SJSA1 (cell line): ENCODE data around the gene CCDC61. TPM values are rescaled to one million over a fixed set of nuclear protein-coding genes. Genes with fewer than 3 reads are reported as not detected.

Source experiments
- DNase-seq, 2 experiments: peaks; one replicate each; pipeline ENCODE4 v3.0.0-alpha.2; 2015 to 2020; ENCODE audit warnings: low spot score in 2 of 2, low read depth in 1 of 2
- H3K27ac ChIP-seq: fragments of 250-450 bp; sonication (Bioruptor Pico); 2 replicates; pipeline ENCODE4 v1.5.1; 2020; ENCODE audit warnings: mild to moderate bottlenecking, moderate library complexity
- H3K27me3 ChIP-seq: fragments of 250-450 bp; sonication (Bioruptor Pico); replicated peaks from 2 replicates; pipeline ENCODE4 v1.5.1; 2020; ENCODE audit warnings: mild to moderate bottlenecking, moderate library complexity
- H3K36me3 ChIP-seq: fragments of 250-450 bp; sonication (Bioruptor Pico); 2 replicates; pipeline ENCODE4 v1.5.1; 2020; ENCODE audit warnings: mild to moderate bottlenecking
- H3K4me1 ChIP-seq: fragments of 250-450 bp; sonication (Bioruptor Pico); replicated peaks from 2 replicates; pipeline ENCODE4 v1.6.1; 2021; ENCODE audit warnings: mild to moderate bottlenecking
- H3K4me3 ChIP-seq: fragments of 250-450 bp; sonication (Bioruptor Pico); 2 replicates; pipeline ENCODE4 v1.5.1; 2020; ENCODE audit warnings: mild to moderate bottlenecking
- H3K9me3 ChIP-seq: fragments of 250-450 bp; sonication (Bioruptor Pico); replicated peaks from 2 replicates; pipeline ENCODE4 v1.5.1; 2020; ENCODE audit warnings: mild to moderate bottlenecking
- total RNA-seq: library from RNA; depleted of rRNA; stranded (reverse); fragments of >200 nt; shearing (Covaris generic); gene quantifications from 2 replicates; pipeline ENCODE4 v1.2.3, GENCODE V29; 2014

Gene CCDC61
- total RNA-seq, 1 experiment from 2014 or later: 7.4 TPM

GRCh38 chr19:45967246-45967645, 28.0 kb upstream of the CCDC61 start:
- Histone ChIP-seq H3K27me3 (peaks cover 75% of the 10 kb centered on the region), H3K27ac (no peak overlapping the region), H3K36me3 (no peaks in the 10 kb centered on the region), H3K4me1 (no peaks in the 10 kb centered on the region), H3K4me3 (no peak overlapping the region), H3K9me3 (no peaks in the 10 kb centered on the region)
- DNase-seq: no peak

- no peak for DNase-seq
- Histone ChIP-seq H3K4me1 (peaks cover under 1% of the 10 kb centered on the region), H3K9me3 (no peaks in the 10 kb centered on the region), H3K36me3 (no peaks in the 10 kb centered on the region), H3K27me3 (peaks cover 78% of the 10 kb centered on the region), H3K27ac (no peak overlapping the region), H3K4me3 (no peak overlapping the region)
Observed at GRCh38 chr19:45968626-45969025, 26.6 kb upstream of the CCDC61 start.

GRCh38 chr19:45969676-45970075, 25.6 kb upstream of the CCDC61 start:
- H3K4me1 ChIP-seq: peaks cover 4% of the 10 kb centered on the region
- no peak overlapping the region for H3K4me3 ChIP-seq
- no peak for DNase-seq
- H3K27me3 ChIP-seq: peaks cover 87% of the 10 kb centered on the region
- no peaks in the 10 kb centered on the region for H3K9me3 ChIP-seq
- H3K27ac ChIP-seq: no peak overlapping the region
- no peaks in the 10 kb centered on the region for H3K36me3 ChIP-seq

GRCh38 chr19:45971260-45971902, 23.9 kb upstream of the CCDC61 start:
- no peak overlapping the region for H3K27ac ChIP-seq
- peaks cover 78% of the 10 kb centered on the region for H3K27me3 ChIP-seq

GRCh38 chr19:45972081-45972946, 23.0 kb upstream of the CCDC61 start:
- Histone ChIP-seq H3K4me3 (no peak overlapping the region), H3K4me1 (peaks cover 4% of the 10 kb centered on the region), H3K27ac (no peak overlapping the region), H3K36me3 (no peaks in the 10 kb centered on the region), H3K9me3 (no peaks in the 10 kb centered on the region), H3K27me3 (peaks cover 74% of the 10 kb centered on the region)
- DNase-seq: no peak

More at GRCh38 chr19:45971260-45971902, 23.9 kb upstream of the CCDC61 start:
- H3K36me3 ChIP-seq: no peaks in the 10 kb centered on the region
- DNase-seq: no peak
- peaks cover 4% of the 10 kb centered on the region for H3K4me1 ChIP-seq
- H3K9me3 ChIP-seq: no peaks in the 10 kb centered on the region
- no peak overlapping the region for H3K4me3 ChIP-seq

- no peak overlapping the region for H3K4me3 ChIP-seq
- H3K9me3 ChIP-seq: no peaks in the 10 kb centered on the region
- no peak overlapping the region for H3K27ac ChIP-seq
- peaks cover 4% of the 10 kb centered on the region for H3K4me1 ChIP-seq
- no peaks in the 10 kb centered on the region for H3K36me3 ChIP-seq
- DNase-seq: no peak
- peaks cover 69% of the 10 kb centered on the region for H3K27me3 ChIP-seq
Observed at GRCh38 chr19:45972947-45973540, 22.2 kb upstream of the CCDC61 start.

GRCh38 chr19:45973553-45974338, 21.5 kb upstream of the CCDC61 start, which contains the start of gene NOVA2:
NOVA2 (minus strand) TSS chr19:45973865; CDS start chr19:45973351, 514 bp downstream.
- Histone ChIP-seq H3K9me3 (no peaks in the 10 kb centered on the region), H3K4me3 (no peak within 1 kb of the TSS), H3K27ac (no peak within 1 kb of the TSS), H3K36me3 (no peaks in the 10 kb centered on the region), H3K4me1 (peaks cover 4% of the 10 kb centered on the region), H3K27me3 (peaks cover 62% of the 10 kb centered on the region)
- DNase-seq: peak; percentile 46 to 78

- H3K9me3 ChIP-seq: no peaks in the 10 kb centered on the region
- H3K27ac ChIP-seq: no peak overlapping the region
- H3K27me3 ChIP-seq: peaks cover 46% of the 10 kb centered on the region
- no peak for DNase-seq
- H3K4me3 ChIP-seq: no peak overlapping the region
- peaks cover 4% of the 10 kb centered on the region for H3K4me1 ChIP-seq
- H3K36me3 ChIP-seq: no peaks in the 10 kb centered on the region
Observed at GRCh38 chr19:45975306-45976070, 19.8 kb upstream of the CCDC61 start.

GRCh38 chr19:45976178-45976577, 19.1 kb upstream of the CCDC61 start:
- Histone ChIP-seq H3K9me3 (no peaks in the 10 kb centered on the region), H3K36me3 (no peaks in the 10 kb centered on the region), H3K27me3 (peaks cover 39% of the 10 kb centered on the region), H3K4me3 (no peak overlapping the region), H3K4me1 (peaks cover 4% of the 10 kb centered on the region), H3K27ac (no peak overlapping the region)
- no peak for DNase-seq

GRCh38 chr19:45978156-45978555, 17.1 kb upstream of the CCDC61 start:
- peaks cover 4% of the 10 kb centered on the region for H3K4me1 ChIP-seq

GRCh38 chr19:45981350-45981749, 13.9 kb upstream of the CCDC61 start:
- no peak for DNase-seq
- H3K36me3 ChIP-seq: no peaks in the 10 kb centered on the region
- no peak overlapping the region for H3K4me3 ChIP-seq
- H3K9me3 ChIP-seq: no peaks in the 10 kb centered on the region
- H3K4me1 ChIP-seq: no peaks in the 10 kb centered on the region
- peaks cover 14% of the 10 kb centered on the region for H3K27me3 ChIP-seq
- H3K27ac ChIP-seq: no peak overlapping the region

More at GRCh38 chr19:45978156-45978555, 17.1 kb upstream of the CCDC61 start:
- Histone ChIP-seq H3K9me3 (no peaks in the 10 kb centered on the region), H3K4me3 (no peak overlapping the region), H3K27me3 (peaks cover 22% of the 10 kb centered on the region), H3K36me3 (no peaks in the 10 kb centered on the region), H3K27ac (no peak overlapping the region)
- no peak for DNase-seq

GRCh38 chr19:45985321-45985720, 9.9 kb upstream of the CCDC61 start:
- Histone ChIP-seq H3K36me3 (no peaks in the 10 kb centered on the region), H3K27me3 (peaks cover 13% of the 10 kb centered on the region), H3K4me3 (no peak overlapping the region), H3K4me1 (no peaks in the 10 kb centered on the region), H3K27ac (no peak overlapping the region), H3K9me3 (no peaks in the 10 kb centered on the region)
- DNase-seq: no peak
